ENCODE results near the gene CNTNAP2.

DNA sequence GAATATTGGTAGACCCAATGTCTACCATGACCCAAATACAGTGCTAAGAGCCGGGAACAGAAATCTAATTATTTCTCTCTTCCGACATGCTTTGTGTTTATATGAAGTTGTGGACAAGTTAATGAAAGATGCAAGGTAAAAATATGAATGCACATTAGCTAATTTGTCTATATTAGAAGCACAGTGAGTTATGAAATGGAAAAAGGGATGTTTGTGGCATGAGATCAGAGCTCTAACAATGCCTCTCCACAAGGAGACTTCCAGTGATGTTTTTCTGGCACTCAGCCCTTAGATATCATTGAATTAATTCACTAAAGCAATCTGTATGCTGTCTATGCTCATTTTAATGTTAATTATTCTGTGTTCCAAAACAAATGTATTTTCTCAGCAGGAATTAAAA is 897.2 kb downstream of the CNTNAP2 start:
- TF ChIP-seq, protein P1, sequence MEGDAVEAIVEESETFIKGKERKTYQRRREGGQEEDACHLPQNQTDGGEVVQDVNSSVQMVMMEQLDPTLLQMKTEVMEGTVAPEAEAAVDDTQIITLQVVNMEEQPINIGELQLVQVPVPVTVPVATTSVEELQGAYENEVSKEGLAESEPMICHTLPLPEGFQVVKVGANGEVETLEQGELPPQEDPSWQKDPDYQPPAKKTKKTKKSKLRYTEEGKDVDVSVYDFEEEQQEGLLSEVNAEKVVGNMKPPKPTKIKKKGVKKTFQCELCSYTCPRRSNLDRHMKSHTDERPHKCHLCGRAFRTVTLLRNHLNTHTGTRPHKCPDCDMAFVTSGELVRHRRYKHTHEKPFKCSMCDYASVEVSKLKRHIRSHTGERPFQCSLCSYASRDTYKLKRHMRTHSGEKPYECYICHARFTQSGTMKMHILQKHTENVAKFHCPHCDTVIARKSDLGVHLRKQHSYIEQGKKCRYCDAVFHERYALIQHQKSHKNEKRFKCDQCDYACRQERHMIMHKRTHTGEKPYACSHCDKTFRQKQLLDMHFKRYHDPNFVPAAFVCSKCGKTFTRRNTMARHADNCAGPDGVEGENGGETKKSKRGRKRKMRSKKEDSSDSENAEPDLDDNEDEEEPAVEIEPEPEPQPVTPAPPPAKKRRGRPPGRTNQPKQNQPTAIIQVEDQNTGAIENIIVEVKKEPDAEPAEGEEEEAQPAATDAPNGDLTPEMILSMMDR (IDR thresholded peaks at IDR 0.05) = no peak
- no peak for TF ChIP-seq POLR2A (IDR thresholded peaks at IDR 0.05)
